GM18870 (cell line): ENCODE measurements around the gene TAF7.
"Not testable (repeated sequence)": the region's sequence is repeated elsewhere in the genome, so short reads cannot be mapped to it uniquely, and the experiment has no call there.

Experiments
- ATAC-seq: cut with Tn5 transposase; IDR thresholded peaks from one replicate; pipeline ENCODE4 v1.9.1; 2021; ENCODE audit warnings: moderate library complexity; ENCODE audit not compliant: unreplicated experiment

Gene TAF7

DNA sequence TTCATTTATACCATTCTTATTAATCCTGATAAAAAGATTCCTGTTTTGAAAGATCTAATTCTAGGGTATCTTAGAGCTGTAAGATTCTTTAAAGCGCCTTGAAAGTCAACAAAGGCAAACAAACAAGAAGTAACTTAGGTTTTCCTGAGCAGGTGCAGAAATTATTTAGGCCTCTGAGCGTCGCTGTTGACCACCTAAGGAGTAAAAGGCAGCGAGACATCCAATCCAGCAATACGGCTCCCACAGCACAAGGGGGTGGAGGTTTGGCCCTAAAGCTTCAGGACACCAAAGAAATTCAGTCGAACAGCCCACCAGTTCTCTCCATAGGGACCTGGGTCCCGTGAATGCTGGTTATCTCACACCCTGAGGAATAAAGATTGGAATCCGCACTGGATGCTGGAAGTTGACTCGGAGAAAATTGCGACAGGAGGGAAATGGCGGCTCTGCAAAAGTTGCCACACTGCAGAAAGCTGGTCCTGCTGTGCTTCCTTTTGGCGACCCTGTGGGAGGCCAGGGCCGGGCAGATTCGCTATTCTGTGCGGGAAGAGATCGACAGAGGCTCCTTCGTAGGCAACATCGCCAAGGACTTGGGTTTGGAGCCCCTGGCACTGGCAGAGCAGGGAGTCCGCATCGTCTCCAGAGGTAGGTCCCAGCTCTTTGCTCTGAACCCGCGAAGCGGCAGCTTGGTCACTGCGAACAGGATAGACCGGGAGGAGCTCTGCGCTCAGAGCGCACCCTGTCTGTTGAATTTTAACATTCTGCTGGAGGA is 18.1 kb upstream of the TAF7 start, which contains the start of gene PCDHGA2:
TSS of gene PCDHGA2 (plus strand) at position 223 of the 769 bp plus-strand sequence.
- ATAC-seq = no peak

DNA sequence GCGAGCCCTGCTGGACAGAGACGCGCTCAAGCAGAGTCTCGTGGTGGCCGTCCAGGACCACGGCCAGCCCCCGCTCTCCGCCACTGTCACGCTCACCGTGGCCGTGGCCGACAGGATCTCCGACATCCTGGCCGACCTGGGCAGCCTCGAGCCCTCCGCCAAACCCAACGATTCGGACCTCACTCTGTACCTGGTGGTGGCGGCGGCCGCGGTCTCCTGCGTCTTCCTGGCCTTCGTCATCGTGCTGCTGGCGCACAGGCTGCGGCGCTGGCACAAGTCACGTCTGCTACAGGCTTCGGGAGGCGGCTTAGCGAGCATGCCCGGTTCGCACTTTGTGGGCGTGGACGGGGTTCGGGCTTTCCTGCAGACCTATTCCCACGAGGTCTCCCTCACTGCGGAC is 12.0 kb upstream of the TAF7 start:
- not testable (repeated sequence) for ATAC-seq

DNA sequence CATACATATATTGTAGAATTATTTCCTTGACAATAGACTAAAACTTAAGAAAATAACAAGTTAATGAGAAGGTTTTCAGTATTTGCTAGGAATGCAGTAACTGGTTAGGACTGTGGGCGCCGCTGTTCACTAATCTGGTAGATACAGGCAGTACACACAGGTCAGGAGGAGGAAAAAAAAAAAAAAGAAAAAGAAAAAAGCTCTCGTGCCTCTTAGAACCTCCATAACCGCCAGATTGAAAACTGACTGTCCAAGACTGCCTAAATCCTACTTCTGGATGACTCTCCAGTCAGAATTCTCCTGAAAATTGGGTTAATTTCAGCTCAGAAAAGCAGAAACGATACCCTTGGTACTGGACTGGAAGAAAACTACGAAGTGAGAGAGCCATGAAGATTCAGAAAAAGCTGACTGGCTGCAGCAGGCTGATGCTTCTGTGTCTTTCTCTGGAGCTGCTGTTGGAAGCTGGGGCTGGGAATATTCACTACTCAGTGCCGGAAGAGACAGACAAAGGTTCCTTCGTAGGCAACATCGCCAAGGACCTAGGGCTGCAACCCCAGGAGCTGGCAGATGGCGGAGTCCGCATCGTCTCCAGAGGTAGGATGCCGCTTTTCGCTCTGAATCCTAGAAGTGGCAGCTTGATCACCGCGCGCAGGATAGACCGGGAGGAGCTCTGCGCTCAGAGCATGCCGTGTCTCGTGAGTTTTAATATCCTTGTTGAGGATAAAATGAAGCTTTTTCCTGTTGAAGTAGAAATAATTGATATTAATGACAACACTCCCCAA is 9.9 kb upstream of the TAF7 start, which contains the start of gene PCDHGA1:
TSS of gene PCDHGA1 (plus strand) at position 216 of the 782 bp plus-strand sequence.
- ATAC-seq = no peak

DNA sequence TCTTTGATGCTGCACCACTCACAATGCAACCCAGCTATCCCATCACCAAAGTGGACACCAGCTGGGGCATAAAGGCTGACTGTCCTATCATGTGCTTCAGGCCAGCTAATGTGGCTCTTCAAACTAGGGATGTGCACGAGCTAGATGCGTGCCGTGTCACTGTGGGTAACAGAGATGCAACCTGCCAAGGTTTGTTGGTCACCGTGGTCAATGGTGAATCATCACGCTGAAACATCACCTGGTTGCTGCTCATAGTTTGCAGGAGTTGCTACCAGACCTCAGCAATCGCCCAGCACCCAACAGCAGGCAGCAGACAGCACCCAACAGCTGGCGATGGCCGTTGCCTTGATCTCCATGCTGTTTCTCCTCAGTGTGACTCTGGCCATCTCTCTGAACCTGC is 7.6 kb upstream of the TAF7 start:
- no peak for ATAC-seq

DNA sequence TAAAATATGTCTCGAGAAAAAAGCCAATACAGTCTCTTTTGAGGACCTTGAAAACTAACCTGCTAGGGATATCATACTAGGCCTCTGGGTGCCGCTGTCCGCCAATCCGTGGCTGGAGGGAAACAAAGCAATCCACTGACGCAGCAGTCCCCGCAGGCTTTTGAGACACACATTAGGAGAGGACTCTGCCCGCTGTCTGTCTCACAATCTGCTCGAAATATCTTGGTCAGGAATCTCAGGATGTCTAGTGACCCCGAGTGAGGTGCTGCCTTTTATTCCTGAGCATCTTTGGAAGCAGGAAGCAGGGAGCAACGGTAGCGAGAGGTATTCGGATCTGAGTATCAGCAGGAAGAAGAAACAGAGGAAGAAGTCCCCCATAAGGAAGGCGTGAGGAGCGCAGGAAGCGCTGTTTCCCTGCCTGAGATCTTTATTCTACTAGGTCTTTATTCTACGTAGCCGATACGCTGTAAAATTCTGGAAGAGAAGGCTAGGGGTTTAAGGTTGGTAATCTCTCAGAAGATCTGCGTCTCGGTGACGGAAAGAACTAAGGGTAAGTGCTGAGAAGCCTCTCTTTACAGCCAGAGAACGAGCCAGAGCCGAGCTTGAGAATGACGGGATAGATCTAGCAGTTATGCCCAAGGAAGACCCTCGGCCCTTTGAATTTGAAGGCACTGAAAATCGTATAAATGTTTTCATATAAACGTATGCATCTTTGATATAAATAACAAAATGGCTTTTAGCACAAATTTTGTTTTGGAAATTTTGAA is 5.7 kb upstream of the TAF7 start:
- peak; percentile 88 for ATAC-seq

DNA sequence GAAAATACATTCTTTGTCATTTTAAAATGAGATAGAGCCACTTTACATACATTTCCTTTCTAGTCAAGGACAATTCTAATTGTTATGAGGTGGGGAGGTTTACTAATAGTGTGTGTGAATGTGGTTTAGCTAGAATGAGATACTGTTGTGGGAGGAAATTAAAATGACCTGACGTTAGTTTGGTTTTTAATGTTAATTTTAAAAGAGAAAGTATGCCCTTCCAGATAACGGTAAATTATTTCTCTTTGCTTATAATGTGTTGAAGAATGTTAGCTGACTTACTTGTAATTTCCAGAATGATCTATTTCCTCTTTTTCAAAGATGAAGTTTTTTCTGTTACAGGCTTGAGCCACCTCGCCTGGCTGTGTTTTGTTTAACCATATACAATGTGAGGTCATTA is 1.7 kb upstream of the TAF7 start:
- no peak for ATAC-seq

DNA sequence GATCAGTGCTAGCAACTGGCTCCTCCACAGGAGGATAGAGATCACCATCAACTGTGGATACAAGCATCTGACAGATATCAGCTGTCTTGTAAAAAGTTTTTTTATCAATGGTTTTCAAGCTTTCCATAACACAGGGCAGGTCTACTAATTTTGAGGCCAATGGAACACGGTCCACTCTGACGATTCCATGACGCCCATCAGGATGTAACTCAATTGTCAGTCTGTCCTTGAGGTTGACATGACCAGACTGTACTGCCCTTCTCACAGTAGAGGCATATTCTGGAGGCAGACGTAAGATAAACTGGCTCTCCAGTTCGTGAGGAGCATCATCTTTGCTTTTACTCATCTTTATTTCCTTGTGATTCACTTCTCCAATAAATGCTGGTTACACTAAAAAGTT is 885 bp downstream of the TAF7 start:
- ATAC-seq = no peak

DNA sequence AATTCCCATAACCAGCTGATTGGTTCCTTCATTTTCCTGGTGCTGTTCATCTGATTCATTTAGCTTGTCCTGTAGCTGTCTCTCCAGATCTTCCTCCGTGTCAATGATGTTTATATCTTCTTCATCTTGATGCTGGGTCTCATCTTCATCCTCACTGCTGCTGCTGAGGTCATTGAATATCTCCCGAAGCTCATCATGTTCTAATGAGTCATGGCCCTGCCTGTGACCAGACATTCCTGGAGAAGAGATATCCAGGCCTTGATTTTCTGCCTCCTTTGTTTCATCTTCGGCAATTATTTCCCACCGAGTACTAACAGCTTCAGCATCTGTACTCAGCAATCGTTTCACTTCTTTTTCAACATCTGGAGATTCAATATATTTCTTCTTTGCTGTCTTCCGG is 1.4 kb downstream of the TAF7 start:
- no peak for ATAC-seq

DNA sequence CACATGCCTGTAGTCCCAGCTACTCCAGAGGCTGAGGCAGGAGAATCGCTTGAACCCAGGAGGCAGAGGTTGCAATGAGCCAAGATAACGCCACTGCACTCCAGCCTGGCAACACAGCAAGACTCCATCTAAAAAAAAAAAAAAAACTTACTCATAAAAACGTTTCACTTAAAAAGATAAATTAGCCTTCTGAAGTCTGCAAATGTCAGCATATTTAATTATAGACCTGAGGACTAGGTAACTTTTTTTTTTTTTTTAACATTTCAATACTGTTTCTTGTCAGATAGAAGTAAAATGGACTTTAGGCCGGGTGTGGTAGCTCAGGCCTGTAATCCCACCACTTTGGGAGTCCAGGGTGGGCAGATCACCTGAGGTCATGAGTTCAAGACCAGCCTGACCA is 3.6 kb downstream of the TAF7 start:
- not testable (repeated sequence) for ATAC-seq

DNA sequence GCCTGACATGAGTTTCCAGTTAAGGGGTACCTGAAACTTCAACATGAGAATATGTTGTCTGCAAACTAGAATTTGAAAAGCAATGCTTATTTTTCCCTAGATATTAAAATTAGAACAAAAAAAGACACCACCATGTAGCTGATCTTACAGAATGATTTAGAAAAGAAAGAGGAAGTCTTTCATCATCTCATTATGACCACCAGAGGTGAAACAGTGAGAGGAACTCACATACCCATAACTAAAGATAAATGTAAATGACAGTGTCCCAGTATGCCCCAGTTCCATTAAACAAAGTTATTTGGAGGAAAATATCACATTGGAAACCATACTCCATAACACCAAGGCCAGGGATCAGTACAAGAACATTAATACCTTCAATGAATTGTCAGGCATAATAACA is 6.9 kb downstream of the TAF7 start:
- no peak for ATAC-seq

DNA sequence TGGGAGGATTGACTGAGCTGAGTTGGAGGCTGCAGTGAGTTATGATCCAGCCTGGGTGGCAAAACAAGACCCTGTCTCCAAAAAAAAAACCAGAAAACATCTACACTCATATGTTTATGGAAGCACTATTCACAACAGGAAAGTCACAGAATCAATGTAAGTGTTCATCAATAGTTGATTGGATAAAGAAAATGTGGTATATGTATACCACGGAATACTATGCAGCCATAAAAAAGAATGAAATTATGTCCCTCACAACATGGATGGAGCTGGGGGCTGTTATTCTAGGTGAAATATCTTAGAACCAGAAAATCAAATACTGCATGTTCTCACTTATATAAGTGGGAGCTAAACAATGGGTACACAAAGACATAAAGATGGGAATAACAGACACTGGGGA is 14.0 kb downstream of the TAF7 start:
- ATAC-seq = no peak

DNA sequence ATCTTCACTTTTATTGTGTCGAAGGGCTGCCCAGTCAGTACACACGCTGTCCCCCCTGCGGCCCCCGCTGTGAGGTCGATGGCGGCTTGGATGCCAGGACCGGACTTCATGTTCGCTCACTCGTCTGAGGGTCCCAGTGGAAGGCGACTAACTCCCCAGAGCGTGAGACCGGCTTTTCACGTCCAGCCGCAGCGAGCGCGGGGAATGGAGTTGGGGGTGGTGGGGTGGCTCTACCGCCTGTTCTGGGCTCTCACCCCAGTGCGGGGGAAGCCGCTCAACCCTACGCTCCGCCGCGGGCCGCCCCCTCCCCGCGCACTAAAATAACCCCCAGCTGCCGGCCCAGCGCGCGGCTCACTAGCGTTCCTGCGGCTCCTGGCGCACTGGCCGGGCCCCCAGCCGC is 16.8 kb downstream of the TAF7 start, which contains the start of gene SLC25A2:
TSS of gene SLC25A2 (minus strand) at position 294 of the 400 bp plus-strand sequence. CDS start at position 110, 184 bp downstream.
- ATAC-seq = no peak

DNA sequence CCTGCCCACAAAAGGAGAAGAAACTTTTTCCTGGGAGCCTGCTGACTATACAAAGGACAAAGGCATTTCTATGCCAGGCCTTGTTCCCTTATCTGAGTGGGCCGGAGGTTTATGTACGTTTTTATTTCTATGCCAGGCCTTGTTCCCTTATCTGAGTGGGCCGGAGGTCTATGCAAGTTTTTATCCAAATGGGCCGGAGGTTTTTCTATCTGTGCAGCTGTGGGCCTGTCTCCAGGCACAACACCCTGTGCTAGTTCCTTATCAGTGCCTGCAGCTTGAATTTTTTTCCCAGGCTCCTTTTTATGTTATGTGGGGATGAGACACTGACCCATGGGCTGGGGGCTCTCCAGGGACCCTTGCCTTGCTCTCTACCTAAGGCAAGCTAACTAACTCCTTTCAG is 22.2 kb downstream of the TAF7 start:
- no peak for ATAC-seq

DNA sequence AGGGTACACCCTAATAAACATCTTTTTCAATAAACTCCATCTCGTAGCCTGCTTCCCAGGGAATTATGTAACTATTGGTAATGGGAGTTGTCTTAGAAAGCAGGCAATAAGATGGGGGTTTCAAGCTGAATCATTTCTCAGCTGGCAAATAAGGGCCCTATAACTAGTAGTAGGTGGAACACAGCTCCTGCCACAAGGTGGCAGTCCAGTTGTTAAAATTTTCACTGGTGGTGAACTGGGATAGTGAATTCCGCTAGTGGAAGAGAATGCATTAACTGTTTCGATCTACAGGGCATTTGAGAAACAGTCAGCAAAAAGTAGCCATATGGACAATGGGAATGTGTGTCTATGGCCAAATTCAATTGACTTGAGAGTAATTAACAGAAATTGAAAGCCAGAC is 47.7 kb downstream of the TAF7 start:
- no peak for ATAC-seq

DNA sequence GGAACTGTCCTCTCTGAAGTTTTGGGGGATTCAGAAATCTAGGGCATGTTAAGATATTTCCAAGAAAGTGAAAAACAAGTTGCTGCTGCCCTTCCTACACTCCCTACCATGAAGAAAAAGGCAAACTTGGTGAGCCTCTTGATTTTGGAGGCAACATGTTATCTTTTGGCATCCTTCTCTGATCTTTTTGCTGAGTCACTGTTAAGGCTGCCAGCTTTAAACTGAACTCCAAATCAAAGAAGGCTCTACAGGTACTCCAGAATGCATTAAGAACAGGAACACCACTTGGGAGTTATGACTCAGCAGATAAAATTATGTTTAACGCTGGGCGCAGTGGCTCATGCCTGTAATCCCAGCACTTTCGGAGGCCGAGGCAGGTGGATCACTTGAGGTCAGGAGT is 51.4 kb downstream of the TAF7 start:
- no peak for ATAC-seq
